ENCODE data around the gene ACOT4. TPM values are rescaled to one million over a fixed set of nuclear protein-coding genes. Genes with fewer than 3 reads are reported as not detected.

ACOT4 gene
- total RNA-seq, 1 donor from 2014 or later: 4.5 TPM

DNA sequence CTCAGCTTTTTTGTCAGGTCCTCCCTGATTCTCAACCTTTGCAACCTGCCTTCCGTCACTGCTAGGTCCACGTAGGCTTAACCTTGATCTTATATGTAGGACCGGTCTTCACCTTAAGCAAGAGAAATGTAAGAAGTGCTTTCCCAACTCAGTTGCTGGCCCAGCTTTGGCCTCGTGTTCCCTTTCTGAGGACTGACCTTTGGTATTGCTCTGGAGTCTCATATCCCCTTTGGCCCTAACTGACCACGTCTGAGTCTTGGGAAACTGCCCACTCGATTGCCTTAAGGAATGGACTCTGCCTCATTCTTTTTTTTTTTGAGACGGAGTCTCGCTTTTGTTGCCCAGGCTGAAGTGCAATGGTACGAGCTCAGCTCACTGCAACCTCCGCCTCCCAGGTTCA is 28.6 kb downstream of the ACOT4 start:
- TF ChIP-seq, protein P1, sequence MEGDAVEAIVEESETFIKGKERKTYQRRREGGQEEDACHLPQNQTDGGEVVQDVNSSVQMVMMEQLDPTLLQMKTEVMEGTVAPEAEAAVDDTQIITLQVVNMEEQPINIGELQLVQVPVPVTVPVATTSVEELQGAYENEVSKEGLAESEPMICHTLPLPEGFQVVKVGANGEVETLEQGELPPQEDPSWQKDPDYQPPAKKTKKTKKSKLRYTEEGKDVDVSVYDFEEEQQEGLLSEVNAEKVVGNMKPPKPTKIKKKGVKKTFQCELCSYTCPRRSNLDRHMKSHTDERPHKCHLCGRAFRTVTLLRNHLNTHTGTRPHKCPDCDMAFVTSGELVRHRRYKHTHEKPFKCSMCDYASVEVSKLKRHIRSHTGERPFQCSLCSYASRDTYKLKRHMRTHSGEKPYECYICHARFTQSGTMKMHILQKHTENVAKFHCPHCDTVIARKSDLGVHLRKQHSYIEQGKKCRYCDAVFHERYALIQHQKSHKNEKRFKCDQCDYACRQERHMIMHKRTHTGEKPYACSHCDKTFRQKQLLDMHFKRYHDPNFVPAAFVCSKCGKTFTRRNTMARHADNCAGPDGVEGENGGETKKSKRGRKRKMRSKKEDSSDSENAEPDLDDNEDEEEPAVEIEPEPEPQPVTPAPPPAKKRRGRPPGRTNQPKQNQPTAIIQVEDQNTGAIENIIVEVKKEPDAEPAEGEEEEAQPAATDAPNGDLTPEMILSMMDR (IDR thresholded peaks at IDR 0.05): no peak
- H3K9me3 ChIP-seq: no peaks in the 10 kb centered on the region
- H3K27me3 ChIP-seq: no peaks in the 10 kb centered on the region
- no peak overlapping the region for H3K4me3 ChIP-seq
- no peaks in the 10 kb centered on the region for H3K36me3 ChIP-seq
- no peak overlapping the region for H3K27ac ChIP-seq
- ATAC-seq: peak; percentile 76
- no peaks in the 10 kb centered on the region for H3K4me1 ChIP-seq
- no peak for DNase-seq
- intact Hi-C loops (cut with DNase I): no loop called here

GRCh38 chr14:73623504-73624054 is 31.9 kb downstream of the ACOT4 start:
- TF ChIP-seq, protein P1 (IDR thresholded peaks at IDR 0.05): no peak
- no peak for DNase-seq
- peak; percentile 58 for ATAC-seq

GRCh38 chr14:73625706-73626105 is 34.0 kb downstream of the ACOT4 start:
- intact Hi-C loops (cut with DNase I): no loop called here
- DNase-seq (no peak), ATAC-seq (no peak)
- H3K4me3 ChIP-seq: no peak overlapping the region
- no peaks in the 10 kb centered on the region for H3K27me3 ChIP-seq
- TF ChIP-seq, protein P1 (IDR thresholded peaks at IDR 0.05): no peak
- H3K27ac ChIP-seq: no peak overlapping the region
- H3K36me3 ChIP-seq: no peaks in the 10 kb centered on the region
- H3K4me1 ChIP-seq: no peaks in the 10 kb centered on the region
- no peaks in the 10 kb centered on the region for H3K9me3 ChIP-seq

More at GRCh38 chr14:73623504-73624054, 31.9 kb downstream of the ACOT4 start:
- H3K4me3 ChIP-seq: no peak overlapping the region
- H3K27ac ChIP-seq: no peak overlapping the region
- H3K9me3 ChIP-seq: no peaks in the 10 kb centered on the region
- H3K36me3 ChIP-seq: no peaks in the 10 kb centered on the region
- intact Hi-C loops (cut with DNase I): no loop called here
- H3K4me1 ChIP-seq: no peaks in the 10 kb centered on the region
- no peaks in the 10 kb centered on the region for H3K27me3 ChIP-seq

DNA sequence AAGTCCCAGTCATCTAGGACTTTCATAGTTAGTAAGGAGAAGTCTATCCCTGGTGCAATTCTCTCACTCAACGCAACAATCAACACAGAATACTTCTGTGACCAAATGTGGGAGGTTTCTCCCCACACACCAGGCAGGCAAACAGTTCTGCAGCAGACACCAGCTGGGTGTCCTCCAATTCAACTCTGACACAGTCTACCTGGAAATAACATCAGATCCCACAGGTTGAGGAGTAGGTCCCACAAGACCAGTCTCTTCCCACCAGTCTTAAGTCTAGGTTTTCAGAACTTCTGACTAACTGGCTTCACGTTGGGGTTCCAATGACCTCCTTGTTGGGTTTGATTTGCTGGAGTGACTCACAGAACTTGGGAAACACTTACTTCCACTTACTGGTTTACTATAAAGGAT is 35.5 kb downstream of the ACOT4 start:
- TF ChIP-seq, protein P1 (IDR thresholded peaks at IDR 0.05): no peak
- H3K27me3 ChIP-seq: no peaks in the 10 kb centered on the region
- H3K9me3 ChIP-seq: no peaks in the 10 kb centered on the region
- no peak overlapping the region for H3K4me3 ChIP-seq
- H3K36me3 ChIP-seq: no peaks in the 10 kb centered on the region
- DNase-seq (no peak), ATAC-seq (peak; percentile 77)
- intact Hi-C loops (cut with DNase I): no loop called here
- H3K27ac ChIP-seq: no peak overlapping the region
- no peaks in the 10 kb centered on the region for H3K4me1 ChIP-seq

DNA sequence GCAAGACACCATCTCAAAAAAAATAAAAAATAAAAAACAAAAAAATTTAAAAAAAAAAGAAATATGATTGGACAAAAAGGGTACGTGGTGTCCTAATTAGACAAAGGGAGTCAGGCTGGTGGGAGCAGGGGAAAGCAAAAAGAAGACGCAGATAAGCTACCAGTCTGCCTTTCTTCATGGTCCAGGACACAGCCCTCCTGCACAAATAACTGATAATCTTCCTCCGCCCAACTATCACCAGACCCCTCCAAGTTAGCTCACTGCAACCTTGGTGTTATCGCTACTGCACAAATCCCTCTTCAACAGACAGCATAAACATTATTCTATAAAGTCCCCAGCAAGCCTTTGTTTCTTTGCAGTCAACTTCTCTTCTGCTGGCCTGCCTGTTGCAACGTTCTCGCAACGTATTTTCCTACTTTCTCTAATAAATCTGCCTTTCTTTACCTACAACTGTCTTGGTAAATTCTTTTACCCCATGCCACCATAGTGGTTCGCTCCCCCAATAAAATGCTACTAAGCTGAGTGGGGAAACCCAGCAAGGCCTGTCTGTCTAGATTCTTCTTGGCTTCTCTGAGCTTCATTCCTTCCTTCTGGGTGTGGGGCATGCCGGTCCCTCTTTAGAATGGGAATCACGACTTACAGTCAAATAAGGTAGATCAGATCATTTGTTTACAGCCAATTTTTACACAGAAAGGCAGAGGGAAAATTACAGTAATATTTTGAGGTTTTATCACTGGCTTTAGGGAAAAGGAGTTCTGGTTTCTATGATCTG is 38.5 kb downstream of the ACOT4 start:
- Histone ChIP-seq H3K36me3 (no peaks in the 10 kb centered on the region), H3K4me1 (peaks cover 7% of the 10 kb centered on the region), H3K9me3 (no peaks in the 10 kb centered on the region), H3K4me3 (no peak overlapping the region), H3K27ac (no peak overlapping the region), H3K27me3 (no peaks in the 10 kb centered on the region)
- intact Hi-C loops (cut with DNase I): loop anchor here (5.0 kb wide), 1 partner anchor 118 kb away; no protein-coding TSS in a partner anchor
- no peak for DNase-seq
- ATAC-seq: no peak
- TF ChIP-seq, protein P1 (IDR thresholded peaks at IDR 0.05): no peak
